ENCODE results near the gene CACNA1H. TPM values are rescaled to one million over a fixed set of nuclear protein-coding genes. Genes with fewer than 3 reads are reported as not detected.

Gene CACNA1H
- total RNA-seq, 1 donor from 2014 or later = 0.02 TPM

DNA sequence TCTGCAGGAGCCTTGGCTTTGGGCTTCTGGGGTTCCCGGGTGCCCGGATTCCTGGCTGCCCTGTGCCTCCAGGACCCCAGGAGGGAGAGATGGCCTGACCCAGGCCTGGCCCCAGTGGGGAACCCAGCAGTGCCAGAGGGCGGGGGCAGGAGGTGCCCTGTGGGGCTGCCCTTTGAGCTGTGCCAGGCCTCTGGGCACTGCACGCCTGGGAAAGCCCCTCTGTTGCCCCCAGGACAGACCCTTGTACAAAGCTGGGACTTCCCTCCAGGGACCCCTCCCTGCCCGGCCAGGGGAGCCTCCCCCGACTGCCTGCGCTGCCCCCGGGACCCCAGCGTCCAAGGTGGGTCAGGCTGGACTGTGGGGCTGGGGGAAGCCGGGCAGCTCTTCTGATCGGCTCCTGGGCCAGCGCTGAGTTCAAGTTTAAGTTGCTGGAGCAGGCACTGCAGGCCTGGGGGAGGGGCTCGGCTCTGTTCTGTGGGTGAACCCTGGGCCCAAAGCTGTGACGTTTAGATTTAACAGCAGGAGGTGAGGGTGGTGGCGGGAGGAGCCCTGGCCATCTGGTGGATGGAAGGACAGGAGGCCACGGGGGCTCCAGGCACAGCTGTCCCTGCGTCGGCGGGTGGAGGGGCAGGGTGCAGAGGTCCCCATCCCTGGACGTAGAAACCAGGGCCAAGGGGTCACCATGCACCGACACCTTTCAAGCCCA lies 29.2 kb upstream of the CACNA1H start:
- no peak for DNase-seq
- Mint-ChIP-seq H3K4me1 (no peaks in the 10 kb centered on the region), H3K4me3 (no peak overlapping the region), H3K27me3 (no peaks in the 10 kb centered on the region), H3K27ac (no peak overlapping the region), H3K9me3 (no peaks in the 10 kb centered on the region), H3K36me3 (ENCODE audit: low read depth) (no peaks in the 10 kb centered on the region)
- ChIA-PET POLR2A (no interaction called here), CTCF (no interaction called here)
- TF ChIP-seq, protein P1, sequence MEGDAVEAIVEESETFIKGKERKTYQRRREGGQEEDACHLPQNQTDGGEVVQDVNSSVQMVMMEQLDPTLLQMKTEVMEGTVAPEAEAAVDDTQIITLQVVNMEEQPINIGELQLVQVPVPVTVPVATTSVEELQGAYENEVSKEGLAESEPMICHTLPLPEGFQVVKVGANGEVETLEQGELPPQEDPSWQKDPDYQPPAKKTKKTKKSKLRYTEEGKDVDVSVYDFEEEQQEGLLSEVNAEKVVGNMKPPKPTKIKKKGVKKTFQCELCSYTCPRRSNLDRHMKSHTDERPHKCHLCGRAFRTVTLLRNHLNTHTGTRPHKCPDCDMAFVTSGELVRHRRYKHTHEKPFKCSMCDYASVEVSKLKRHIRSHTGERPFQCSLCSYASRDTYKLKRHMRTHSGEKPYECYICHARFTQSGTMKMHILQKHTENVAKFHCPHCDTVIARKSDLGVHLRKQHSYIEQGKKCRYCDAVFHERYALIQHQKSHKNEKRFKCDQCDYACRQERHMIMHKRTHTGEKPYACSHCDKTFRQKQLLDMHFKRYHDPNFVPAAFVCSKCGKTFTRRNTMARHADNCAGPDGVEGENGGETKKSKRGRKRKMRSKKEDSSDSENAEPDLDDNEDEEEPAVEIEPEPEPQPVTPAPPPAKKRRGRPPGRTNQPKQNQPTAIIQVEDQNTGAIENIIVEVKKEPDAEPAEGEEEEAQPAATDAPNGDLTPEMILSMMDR (IDR thresholded peaks at IDR 0.05) = no peak
- no peak for ATAC-seq (ENCODE audit: low read depth)
- intact Hi-C loops (cut with micrococcal nuclease) = no loop called here

DNA sequence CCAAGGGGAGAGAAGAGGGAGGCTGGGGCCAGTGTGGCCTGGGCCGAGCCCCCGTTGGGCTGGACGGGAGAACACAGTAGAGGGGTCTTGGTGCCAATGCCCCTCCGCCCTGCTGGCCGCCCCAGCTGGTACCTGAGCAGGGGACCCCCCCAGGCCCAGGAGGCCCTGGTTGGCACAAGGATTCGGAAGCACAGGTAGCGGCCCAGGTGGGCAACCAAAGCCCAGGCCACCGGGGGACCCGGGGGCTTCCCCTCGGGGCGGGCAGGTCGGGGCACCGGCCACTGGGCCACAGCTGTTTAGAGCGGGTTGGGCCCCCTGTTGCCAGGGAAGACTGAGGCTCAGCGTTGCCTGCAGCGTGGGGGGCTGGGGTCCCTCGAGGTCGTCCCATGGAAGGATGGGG lies 28.6 kb upstream of the CACNA1H start:
- Mint-ChIP-seq H3K27me3 (no peaks in the 10 kb centered on the region), H3K27ac (no peak overlapping the region), H3K36me3 (ENCODE audit: low read depth) (no peaks in the 10 kb centered on the region), H3K9me3 (no peaks in the 10 kb centered on the region), H3K4me1 (no peaks in the 10 kb centered on the region), H3K4me3 (no peak overlapping the region)
- TF ChIP-seq, protein P1 (IDR thresholded peaks at IDR 0.05) = no peak
- ChIA-PET POLR2A (no interaction called here), CTCF (no interaction called here)
- DNase-seq (no peak), ATAC-seq (ENCODE audit: low read depth) (no peak)
- intact Hi-C loops (cut with micrococcal nuclease) = no loop called here

DNA sequence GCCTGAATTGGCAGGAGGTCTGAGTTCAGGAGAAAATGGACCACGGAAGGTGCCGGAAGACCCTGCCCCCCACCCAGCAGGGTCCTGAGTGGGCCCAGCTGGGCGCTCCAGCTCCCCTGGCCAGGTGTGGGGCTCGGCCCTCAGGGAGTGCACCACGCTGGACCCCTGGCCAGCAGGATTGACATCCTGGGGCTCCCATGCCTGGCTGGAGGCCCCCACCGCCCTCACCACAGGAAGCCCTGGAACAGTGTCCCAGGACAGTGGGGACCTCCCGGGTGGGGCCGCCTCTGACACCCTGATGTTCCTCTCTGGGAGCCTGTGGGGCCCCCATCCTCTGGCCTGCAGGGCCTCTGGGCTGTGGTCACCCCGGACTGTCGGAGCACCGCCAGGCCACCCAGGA lies 28.1 kb upstream of the CACNA1H start:
- CTCF ChIA-PET = no interaction called here
- H3K27ac Mint-ChIP-seq = no peak overlapping the region
- intact Hi-C loops (cut with micrococcal nuclease) = no loop called here

DNA sequence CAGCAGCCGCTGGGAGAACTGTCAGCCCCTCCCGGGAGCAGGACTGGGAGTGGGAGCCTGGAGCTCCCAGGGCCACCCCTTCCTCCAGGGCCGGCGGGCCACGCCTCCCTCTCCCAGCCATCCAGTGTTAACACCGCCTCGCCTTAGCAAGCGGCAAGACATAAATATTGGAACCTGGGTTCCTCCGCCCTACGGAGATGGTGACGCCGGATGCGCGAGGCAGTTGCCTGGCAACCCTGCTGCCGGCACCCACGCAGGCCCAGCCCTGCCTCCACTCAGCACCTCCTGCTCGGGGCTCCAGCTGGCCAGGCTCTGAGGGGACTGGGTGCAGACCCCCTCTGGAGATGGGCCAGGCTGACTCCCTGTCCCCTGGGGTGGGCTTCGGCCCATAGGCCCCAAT lies 27.4 kb upstream of the CACNA1H start:
- H3K36me3 Mint-ChIP-seq (ENCODE audit: low read depth) = no peaks in the 10 kb centered on the region
- no peaks in the 10 kb centered on the region for H3K4me1 Mint-ChIP-seq
- H3K27me3 Mint-ChIP-seq = no peaks in the 10 kb centered on the region
- H3K4me3 Mint-ChIP-seq = no peak overlapping the region
- no peak overlapping the region for H3K27ac Mint-ChIP-seq
- TF ChIP-seq, protein P1 (IDR thresholded peaks at IDR 0.05) = no peak
- POLR2A ChIA-PET = no interaction called here
- no peaks in the 10 kb centered on the region for H3K9me3 Mint-ChIP-seq
- DNase-seq (no peak), ATAC-seq (ENCODE audit: low read depth) (no peak)
- intact Hi-C loops (cut with micrococcal nuclease) = no loop called here
- CTCF ChIA-PET = no interaction called here

More for the DNA sequence above, 28.1 kb upstream of the CACNA1H start:
- POLR2A ChIA-PET = no interaction called here
- H3K36me3 Mint-ChIP-seq (ENCODE audit: low read depth) = no peaks in the 10 kb centered on the region
- H3K4me1 Mint-ChIP-seq = no peaks in the 10 kb centered on the region
- H3K4me3 Mint-ChIP-seq = no peak overlapping the region
- H3K9me3 Mint-ChIP-seq = no peaks in the 10 kb centered on the region
- H3K27me3 Mint-ChIP-seq = no peaks in the 10 kb centered on the region
- ATAC-seq (ENCODE audit: low read depth) = no peak
- no peak for DNase-seq
- TF ChIP-seq, protein P1 (IDR thresholded peaks at IDR 0.05) = no peak

DNA sequence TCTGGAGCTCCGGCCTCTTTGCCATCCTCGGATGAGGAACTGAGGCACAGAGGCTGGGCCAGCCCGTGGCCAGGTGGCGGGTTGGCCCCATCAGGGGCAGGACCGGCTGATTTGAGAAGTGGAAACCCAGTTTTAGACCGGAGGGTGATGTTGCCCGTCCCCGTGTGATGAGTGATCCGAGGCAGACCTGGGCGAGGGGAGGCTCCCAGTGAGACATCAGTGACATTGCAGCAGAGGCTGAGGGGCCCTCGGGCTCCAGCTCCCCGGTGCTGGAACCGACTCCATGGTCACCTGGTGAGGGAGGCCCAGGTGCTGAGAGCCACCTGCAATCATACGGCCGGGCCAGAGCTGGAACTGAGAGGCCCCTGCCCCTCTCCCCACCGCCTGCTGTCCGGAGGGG lies 26.9 kb upstream of the CACNA1H start:
- H3K27ac Mint-ChIP-seq = no peak overlapping the region
- intact Hi-C loops (cut with micrococcal nuclease) = no loop called here

More for the DNA sequence above, 26.9 kb upstream of the CACNA1H start:
- Mint-ChIP-seq H3K36me3 (ENCODE audit: low read depth) (no peaks in the 10 kb centered on the region), H3K4me3 (no peak overlapping the region), H3K9me3 (no peaks in the 10 kb centered on the region), H3K4me1 (no peaks in the 10 kb centered on the region), H3K27me3 (no peaks in the 10 kb centered on the region)
- no peak for DNase-seq
- ChIA-PET POLR2A (no interaction called here), CTCF (no interaction called here)
- TF ChIP-seq, protein P1 (IDR thresholded peaks at IDR 0.05) = no peak
- no peak for ATAC-seq (ENCODE audit: low read depth)
